WTC11 (cell line): ENCODE results near the gene UGT1A4. TPM values are rescaled to one million over a fixed set of nuclear protein-coding genes. Genes with fewer than 3 reads are reported as not detected.

ENCODE experiments used
- ATAC-seq: fragments of 200-7000 bp; cut with Tn5 transposase; 2 replicates; pipeline ENCODE4 v1.10.0; 2021; ENCODE audit warnings: mild to moderate bottlenecking, moderate library complexity
- CTCF ChIA-PET: fragments of 300-600 bp; sonication (Branson Sonifier 250); formaldehyde crosslinking; loops from one replicate; lab custom pipeline; 2021; ENCODE audit warnings: antibody characterized with exemption; lab: Charles Lee
- POLR2A ChIA-PET: fragments of 350-600 bp; sonication (Branson Sonifier 250); formaldehyde crosslinking; loops from one replicate; lab custom pipeline; 2021; ENCODE audit warnings: antibody characterized with exemption; lab: Charles Lee
- DNase-seq: peaks from one replicate; pipeline ENCODE4 v3.0.0; 2021; ENCODE audit warnings: low spot score
- H3K27ac Mint-ChIP-seq: 2 replicates; pipeline ENCODE4 v1.8.0; 2021; ENCODE audit warnings: mixed read lengths
- H3K27me3 Mint-ChIP-seq: 2 replicates; pipeline ENCODE4 v1.8.0; 2021; ENCODE audit warnings: low read depth, mild to moderate bottlenecking, moderate library complexity, mixed read lengths
- H3K36me3 Mint-ChIP-seq: 2 replicates; pipeline ENCODE4 v1.8.0; 2021; ENCODE audit warnings: mixed read lengths
- H3K4me1 Mint-ChIP-seq: 2 replicates; pipeline ENCODE4 v1.8.0; 2022; ENCODE audit warnings: mixed read lengths
- H3K4me3 Mint-ChIP-seq: 2 replicates; pipeline ENCODE4 v1.8.0; 2021; ENCODE audit warnings: mild to moderate bottlenecking, moderate library complexity, mixed read lengths
- H3K9me3 Mint-ChIP-seq: 2 replicates; pipeline ENCODE4 v1.8.0; 2021; ENCODE audit warnings: mixed read lengths
- ARID4B ChIP-seq: sonication (generic); formaldehyde crosslinking; IDR thresholded peaks from 2 replicates; pipeline ENCODE4 v1.8.0; 2023; ENCODE audit warnings: missing genetic modification reagents, mild to moderate bottlenecking, borderline replicate concordance
- ATF2 ChIP-seq: sonication (generic); formaldehyde crosslinking; IDR thresholded peaks from 2 replicates; pipeline ENCODE4 v1.8.1; 2022; ENCODE audit warnings: low read depth, missing genetic modification reagents, borderline replicate concordance
- CDX4 ChIP-seq: fragments of 250-450 bp; sonication (Bioruptor Pico); IDR thresholded peaks from 2 replicates; pipeline ENCODE4 v1.9.0; 2021; ENCODE audit warnings: moderate library complexity, mild to moderate bottlenecking, inconsistent platforms, borderline replicate concordance
- CREB1 ChIP-seq: sonication (generic); formaldehyde crosslinking; IDR thresholded peaks from 2 replicates; pipeline ENCODE4 v1.8.0; 2023; ENCODE audit warnings: mild to moderate bottlenecking, missing genetic modification reagents
- E2F5 ChIP-seq: sonication (generic); formaldehyde crosslinking; IDR thresholded peaks from 2 replicates; pipeline ENCODE4 v1.8.1; 2022; ENCODE audit warnings: mild to moderate bottlenecking, moderate library complexity, missing genetic modification reagents
- ESRRA ChIP-seq: sonication (generic); formaldehyde crosslinking; IDR thresholded peaks from 2 replicates; pipeline ENCODE4 v1.8.1; 2022; ENCODE audit warnings: mild to moderate bottlenecking, missing genetic modification reagents, borderline replicate concordance
- FOXP4 ChIP-seq: sonication (generic); formaldehyde crosslinking; IDR thresholded peaks from 2 replicates; pipeline ENCODE4 v1.8.0; 2022; ENCODE audit warnings: mild to moderate bottlenecking, missing genetic modification reagents
- GABPB1 ChIP-seq: sonication (generic); formaldehyde crosslinking; IDR thresholded peaks from 2 replicates; pipeline ENCODE4 v1.8.1; 2023; ENCODE audit warnings: mild to moderate bottlenecking, missing genetic modification reagents
- KAT7 ChIP-seq: sonication (generic); formaldehyde crosslinking; IDR thresholded peaks from 2 replicates; pipeline ENCODE4 v1.8.1; 2023; ENCODE audit warnings: missing genetic modification reagents, mild to moderate bottlenecking, borderline replicate concordance
- NFE2L1 ChIP-seq: sonication (generic); formaldehyde crosslinking; IDR thresholded peaks from 2 replicates; pipeline ENCODE4 v1.8.1; 2023; ENCODE audit warnings: missing genetic modification reagents
- SMAD3 ChIP-seq: sonication (generic); formaldehyde crosslinking; IDR thresholded peaks from 2 replicates; pipeline ENCODE4 v1.8.0; 2022; ENCODE audit warnings: missing genetic modification reagents, mild to moderate bottlenecking, borderline replicate concordance
- STAT6 ChIP-seq: sonication (generic); formaldehyde crosslinking; conservative IDR thresholded peaks from 2 replicates; pipeline ENCODE4 v1.8.1; 2023; ENCODE audit warnings: mild to moderate bottlenecking, low read depth, missing genetic modification reagents, moderate library complexity
- ZMAT4 ChIP-seq: fragments of 250-450 bp; sonication (Bioruptor Pico); IDR thresholded peaks from 2 replicates; pipeline ENCODE4 v1.9.0; 2021; ENCODE audit warnings: mild to moderate bottlenecking
- ZNF232 ChIP-seq: sonication (generic); formaldehyde crosslinking; IDR thresholded peaks from 2 replicates; pipeline ENCODE4 v1.8.0; 2022; ENCODE audit warnings: mild to moderate bottlenecking, missing genetic modification reagents
- ZNF423 ChIP-seq: fragments of 250-450 bp; sonication (Bioruptor Pico); IDR thresholded peaks from 2 replicates; pipeline ENCODE4 v2.1.2; 2022; ENCODE audit warnings: mild to moderate bottlenecking, moderate library complexity
- ZNF512 ChIP-seq: sonication (generic); formaldehyde crosslinking; IDR thresholded peaks from 2 replicates; pipeline ENCODE4 v1.8.1; 2022; ENCODE audit warnings: missing genetic modification reagents, borderline replicate concordance
- total RNA-seq: library from RNA; stranded (reverse); gene quantifications from 3 replicates; pipeline ENCODE4 v1.2.3, GENCODE V29; 2021

UGT1A4 gene
- total RNA-seq, 1 experiment from 2014 or later, result 0.22 TPM

- POLR2A ChIA-PET, result no interaction called here
- no peak for ATAC-seq
- H3K4me3 Mint-ChIP-seq, result no peak overlapping the region
- H3K27me3 Mint-ChIP-seq, result no peaks in the 10 kb centered on the region
- no peaks in the 10 kb centered on the region for H3K9me3 Mint-ChIP-seq
- no peak for DNase-seq
- no peak overlapping the region for H3K27ac Mint-ChIP-seq
- CTCF ChIA-PET, result interaction anchor here (1.4 kb wide), 1 partner anchor 12 kb away, joined by 5 read pairs; no protein-coding TSS in a partner anchor
- TF ChIP-seq ZNF512, result no peak
- TF ChIP-seq CDX4 (CRISPR knock-in tag), result no peak
- TF ChIP-seq ZNF232, result no peak
- no peak for TF ChIP-seq ESRRA
- TF ChIP-seq ZNF423 (CRISPR knock-in tag), result no peak
- TF ChIP-seq ATF2 (CRISPR knock-in tag), result no peak
- no peak for TF ChIP-seq GABPB1
- TF ChIP-seq FOXP4 (CRISPR knock-in tag), result no peak
- TF ChIP-seq SMAD3, result no peak
- TF ChIP-seq KAT7 (CRISPR knock-in tag), result no peak
- TF ChIP-seq CREB1, result no peak
- TF ChIP-seq STAT6 (CRISPR knock-in tag), result no peak
- TF ChIP-seq ZMAT4 (CRISPR knock-in tag), result no peak
- no peak for TF ChIP-seq NFE2L1
- TF ChIP-seq E2F5 (CRISPR knock-in tag), result no peak
- no peak for TF ChIP-seq ARID4B (CRISPR knock-in tag)
- peaks cover 5% of the 10 kb centered on the region; the same call in 1 of the 2 replicates for H3K4me1 Mint-ChIP-seq
- H3K36me3 Mint-ChIP-seq, result no peaks in the 10 kb centered on the region
These were observed 102.2 kb downstream of the UGT1A4 start for GRCh38 chr2:233820774-233821105.
